Natural killer cell treated with Interleukin-12 subunit alpha and Interleukin-12 subunit beta and Interleukin-15 and Interleukin-18, amount 100 ng/mL, for 72 hours (primary cell): ENCODE results near the gene TTC23L. TPM values are rescaled to one million over a fixed set of nuclear protein-coding genes. Genes with fewer than 3 reads are reported as not detected.
A peak's percentile ranks its signal among the peaks of the same experiment; 100 is the strongest.

Experiments
- ATAC-seq, 2 donors: fragments of 150-1000 bp; cut with Tn5 transposase in 1 of 2; sonication (Bioruptor Pico), chemical (Tn5 transposase) in 1 of 2; 2 replicates each; pipeline ENCODE4 v1.10.0; 2021
- DNase-seq: peaks from one replicate; pipeline ENCODE4 v3.0.0; 2022; ENCODE audit warnings: low spot score
- H3K27ac Mint-ChIP-seq, 2 donors: 1 replicate in 1 of 2; 2 replicates in 1 of 2; pipeline ENCODE4 v1.8.0; 2022; ENCODE audit warnings: mixed read lengths in 2 of 2, mild to moderate bottlenecking in 1 of 2, moderate library complexity in 1 of 2
- H3K27me3 Mint-ChIP-seq, 2 donors: 1 replicate in 1 of 2; 2 replicates in 1 of 2; pipeline ENCODE4 v1.8.0; 2022; ENCODE audit warnings: mixed read lengths in 2 of 2
- H3K36me3 Mint-ChIP-seq: one replicate; pipeline ENCODE4 v1.8.0; 2022; ENCODE audit warnings: mixed read lengths
- H3K4me1 Mint-ChIP-seq, 2 donors: 1 replicate in 1 of 2; 2 replicates in 1 of 2; pipeline ENCODE4 v1.8.0; 2022; ENCODE audit warnings: low read depth in 2 of 2, mixed read lengths in 2 of 2, mild to moderate bottlenecking in 1 of 2
- H3K4me3 Mint-ChIP-seq: one replicate; pipeline ENCODE4 v1.8.0; 2022; ENCODE audit warnings: mixed read lengths
- H3K9me3 Mint-ChIP-seq: 2 replicates; pipeline ENCODE4 v1.8.0; 2022; ENCODE audit warnings: mixed read lengths
- total RNA-seq, 2 donors: library from RNA; stranded (reverse); gene quantifications; one replicate each; pipeline ENCODE4 v1.2.3, GENCODE V29; 2022

The TTC23L gene
- total RNA-seq, 2 donors from 2014 or later: not detected

DNA sequence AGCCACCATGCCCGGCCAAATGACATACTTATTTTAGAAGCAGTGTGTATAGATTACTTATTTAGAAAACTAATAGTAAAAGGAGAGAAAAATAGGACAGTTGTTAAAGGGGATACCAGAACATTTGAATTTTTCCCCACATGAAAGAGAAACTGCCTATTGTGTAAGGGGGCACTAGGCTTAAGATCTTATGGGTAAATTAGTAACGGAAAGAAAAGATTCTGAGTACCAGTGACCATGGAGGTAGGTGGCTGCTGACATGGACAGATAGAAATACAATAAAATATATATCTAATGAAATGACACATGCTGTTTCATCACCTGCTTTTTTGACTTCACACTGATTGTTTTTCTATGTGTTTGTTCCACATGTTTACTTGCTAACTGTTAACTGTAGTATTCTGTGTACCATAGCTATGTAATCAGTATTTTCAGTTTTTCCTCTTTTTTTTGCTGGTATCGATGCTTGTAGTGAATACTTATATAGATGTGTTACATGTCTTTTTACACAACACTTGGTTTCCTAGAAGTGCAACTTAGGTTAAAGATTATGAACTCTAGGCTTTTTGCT, 87.4 kb downstream of the TTC23L start:
- Mint-ChIP-seq H3K4me3 (no peak overlapping the region), H3K4me1 (peaks cover 16 to 27% of the 10 kb centered on the region in 2 donors), H3K27me3 (no peaks in the 10 kb centered on the region), H3K36me3 (peaks cover 20% of the 10 kb centered on the region), H3K9me3 (no peaks in the 10 kb centered on the region), H3K27ac (no peak overlapping the region)
- ATAC-seq (no peak), DNase-seq (no peak)

DNA sequence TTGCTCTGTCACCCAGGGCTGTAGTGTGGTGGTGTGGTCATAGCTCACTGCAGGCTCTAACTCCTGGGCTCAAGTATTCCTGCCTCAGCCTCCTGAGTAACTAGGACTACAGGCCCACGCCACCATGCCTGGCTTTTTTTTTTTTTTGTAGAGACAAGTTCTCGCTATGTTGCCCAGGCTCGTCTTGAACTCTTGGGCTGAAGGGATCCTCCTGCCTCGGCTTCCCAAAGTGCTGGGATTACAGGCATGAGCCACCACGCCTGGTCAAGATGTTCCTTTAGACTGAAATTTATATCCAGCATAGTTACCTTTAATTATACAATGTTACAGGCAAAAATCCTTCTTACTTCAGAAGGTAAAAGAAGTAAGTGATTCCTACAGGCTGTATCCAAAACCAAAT, 88.8 kb downstream of the TTC23L start:
- peaks cover 16% of the 10 kb centered on the region for H3K36me3 Mint-ChIP-seq
- peaks cover 20 to 28% of the 10 kb centered on the region in 2 donors for H3K4me1 Mint-ChIP-seq
- H3K27ac Mint-ChIP-seq: no peak overlapping the region
- H3K9me3 Mint-ChIP-seq: no peaks in the 10 kb centered on the region
- no peak for ATAC-seq
- H3K4me3 Mint-ChIP-seq: no peak overlapping the region
- no peak for DNase-seq
- H3K27me3 Mint-ChIP-seq: no peaks in the 10 kb centered on the region

DNA sequence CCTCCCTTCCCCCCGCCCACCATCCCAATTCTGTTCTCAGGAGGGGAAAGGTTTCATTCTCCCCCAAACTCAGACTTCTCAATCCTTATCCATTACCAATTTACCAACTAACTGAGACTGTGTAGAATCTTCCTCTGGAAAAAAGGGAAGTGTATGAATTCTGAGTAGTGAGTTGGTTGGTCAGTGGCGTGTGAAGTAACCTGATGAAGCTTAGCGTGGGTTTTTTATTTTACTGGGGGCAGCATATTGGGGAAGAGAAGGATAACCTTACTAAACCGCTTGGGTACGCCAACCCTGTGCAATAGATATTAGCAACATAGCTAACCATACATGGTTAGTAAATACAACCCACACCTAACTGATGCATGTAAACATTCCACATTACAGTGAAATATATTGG, 89.3 kb downstream of the TTC23L start:
- ATAC-seq (no peak), DNase-seq (no peak)
- Mint-ChIP-seq H3K4me3 (no peak overlapping the region), H3K27me3 (no peaks in the 10 kb centered on the region), H3K4me1 (peaks cover 20 to 28% of the 10 kb centered on the region in 2 donors), H3K36me3 (peaks cover 14% of the 10 kb centered on the region), H3K9me3 (no peaks in the 10 kb centered on the region), H3K27ac (no peak overlapping the region)

DNA sequence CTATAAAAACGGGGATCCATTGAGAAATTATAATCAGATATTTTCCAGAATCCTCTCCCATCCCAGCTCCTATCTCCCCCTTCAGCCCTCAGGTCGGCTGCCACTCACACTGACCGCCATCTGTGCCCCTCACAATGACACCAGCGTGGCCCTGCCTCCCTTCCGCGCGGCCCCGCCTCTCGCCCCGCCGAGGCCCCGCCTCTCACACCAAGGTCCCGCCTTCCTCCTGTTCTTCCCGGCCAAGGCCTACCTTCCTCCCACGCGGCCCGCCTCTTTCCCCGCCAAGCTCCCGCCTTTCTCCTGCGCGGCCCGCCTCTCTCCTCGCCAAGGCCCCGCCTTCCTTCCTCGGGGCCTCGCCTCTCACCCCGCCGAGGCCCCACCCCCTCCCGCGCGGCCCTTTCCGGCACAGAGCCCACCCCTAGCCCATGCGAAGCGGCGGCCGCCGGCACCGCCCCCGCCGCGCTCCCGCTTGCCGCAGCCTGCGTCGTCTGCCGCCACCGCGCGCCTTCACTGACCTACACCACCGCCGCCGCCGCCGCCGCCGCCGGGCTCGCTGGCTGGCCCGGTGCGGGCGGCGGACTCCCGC, 90.3 kb downstream of the TTC23L start, which contains the start of gene DNAJC21:
DNAJC21 (plus strand) TSS at position 426 of the 586 bp plus-strand sequence. CDS start 261 bp downstream, outside the sequence.
- Mint-ChIP-seq H3K27ac (peak within 1 kb of the TSS; percentile 79 to 97), H3K4me1 (peaks cover 20 to 29% of the 10 kb centered on the region in 2 donors), H3K9me3 (no peaks in the 10 kb centered on the region), H3K4me3 (peak within 1 kb of the TSS; percentile 74), H3K27me3 (no peaks in the 10 kb centered on the region), H3K36me3 (peaks cover 8% of the 10 kb centered on the region)
- peak; percentile 98 for ATAC-seq
- peak; percentile 99 for DNase-seq

DNA sequence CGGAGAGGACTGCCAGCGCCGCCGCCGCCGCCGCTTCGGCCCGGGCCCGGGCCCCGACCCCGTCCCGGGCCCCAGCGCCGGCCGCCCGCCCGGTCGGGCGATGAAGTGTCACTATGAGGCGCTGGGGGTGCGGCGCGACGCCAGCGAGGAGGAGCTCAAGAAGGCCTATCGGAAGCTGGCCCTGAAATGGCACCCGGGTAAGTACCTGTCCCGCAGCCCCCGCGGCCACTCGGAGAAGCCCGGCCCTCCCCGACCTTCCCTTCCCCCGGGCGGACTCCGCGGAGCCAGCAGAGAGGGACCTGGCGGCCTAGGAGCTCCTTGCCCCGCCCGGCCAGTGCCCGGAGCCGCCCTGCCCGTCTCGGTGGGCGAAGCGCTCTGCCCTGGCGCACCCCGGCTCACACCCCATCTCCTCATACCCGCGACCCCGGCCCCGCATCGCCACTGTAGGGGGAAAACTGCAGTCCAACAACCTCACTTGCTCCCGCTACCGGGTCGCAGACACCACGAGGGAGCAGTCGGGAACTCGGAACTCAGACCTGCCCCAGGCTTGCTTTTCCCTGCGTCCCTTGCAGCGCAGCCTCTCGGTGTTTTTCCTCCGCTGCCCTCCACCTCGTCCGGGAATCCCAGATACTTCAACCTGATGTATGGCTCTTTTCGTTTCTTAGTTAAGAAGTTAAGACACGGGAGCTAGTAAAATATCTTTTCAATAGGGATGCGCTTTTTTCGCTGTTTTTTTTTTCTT, 90.9 kb downstream of the TTC23L start:
- DNase-seq: peak; percentile 91
- no peaks in the 10 kb centered on the region for H3K27me3 Mint-ChIP-seq
- H3K36me3 Mint-ChIP-seq: peaks cover 7% of the 10 kb centered on the region
- H3K9me3 Mint-ChIP-seq: no peaks in the 10 kb centered on the region
- peaks cover 20 to 30% of the 10 kb centered on the region in 2 donors for H3K4me1 Mint-ChIP-seq
- H3K27ac Mint-ChIP-seq: peak overlapping the region; percentile 79 to 97
- peak; percentile 83 to 84 for ATAC-seq
- H3K4me3 Mint-ChIP-seq: peak overlapping the region; percentile 74

DNA sequence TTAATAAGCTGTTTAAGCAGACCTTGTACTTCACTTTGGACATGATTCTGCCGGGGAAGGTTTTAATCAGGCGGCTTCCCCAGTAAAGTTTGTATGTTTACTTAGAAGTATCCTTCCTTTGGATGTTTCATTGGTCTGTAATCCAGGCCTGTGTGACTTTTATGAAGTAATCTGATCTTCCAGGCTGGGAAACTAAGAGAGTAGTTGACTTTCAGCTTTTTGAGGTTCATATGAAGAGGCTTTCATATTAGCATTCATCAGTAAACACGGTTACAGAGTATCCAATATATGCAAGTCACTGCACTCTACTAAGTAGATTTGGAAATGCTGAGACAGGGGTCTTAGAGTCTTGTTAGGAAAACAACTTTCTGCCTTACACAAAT, 91.5 kb downstream of the TTC23L start:
- Mint-ChIP-seq H3K27me3 (no peaks in the 10 kb centered on the region), H3K27ac (peak overlapping the region; percentile 79 to 97), H3K36me3 (peaks cover 2% of the 10 kb centered on the region), H3K4me1 (peaks cover 20 to 32% of the 10 kb centered on the region in 2 donors), H3K4me3 (peak overlapping the region; percentile 74), H3K9me3 (no peaks in the 10 kb centered on the region)
- ATAC-seq: no peak
- no peak for DNase-seq

DNA sequence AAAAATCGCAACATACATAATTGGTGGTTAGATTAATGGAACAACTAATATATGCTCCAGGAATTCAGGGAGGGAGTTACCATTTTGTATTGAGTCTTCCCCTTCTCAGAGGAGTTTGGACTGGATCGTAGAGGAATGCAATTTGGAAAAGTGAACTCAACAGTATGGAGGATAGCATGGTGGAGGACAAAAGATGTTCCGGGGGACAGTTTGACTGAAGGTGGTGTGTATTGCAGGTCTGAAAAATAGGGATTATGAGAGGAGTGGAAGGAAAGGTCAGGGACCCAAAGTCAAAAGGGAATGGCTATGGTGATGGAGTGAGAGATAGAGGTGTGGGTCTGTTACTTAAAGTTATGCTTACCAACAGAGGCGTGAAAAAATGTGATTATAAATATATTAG, 91.9 kb downstream of the TTC23L start:
- ATAC-seq (no peak), DNase-seq (no peak)
- peak overlapping the region; percentile 79 to 97 for H3K27ac Mint-ChIP-seq
- no peaks in the 10 kb centered on the region for H3K27me3 Mint-ChIP-seq
- H3K36me3 Mint-ChIP-seq: no peaks in the 10 kb centered on the region
- H3K4me3 Mint-ChIP-seq: peak overlapping the region; percentile 74
- peaks cover 20 to 32% of the 10 kb centered on the region in 2 donors for H3K4me1 Mint-ChIP-seq
- H3K9me3 Mint-ChIP-seq: no peaks in the 10 kb centered on the region

DNA sequence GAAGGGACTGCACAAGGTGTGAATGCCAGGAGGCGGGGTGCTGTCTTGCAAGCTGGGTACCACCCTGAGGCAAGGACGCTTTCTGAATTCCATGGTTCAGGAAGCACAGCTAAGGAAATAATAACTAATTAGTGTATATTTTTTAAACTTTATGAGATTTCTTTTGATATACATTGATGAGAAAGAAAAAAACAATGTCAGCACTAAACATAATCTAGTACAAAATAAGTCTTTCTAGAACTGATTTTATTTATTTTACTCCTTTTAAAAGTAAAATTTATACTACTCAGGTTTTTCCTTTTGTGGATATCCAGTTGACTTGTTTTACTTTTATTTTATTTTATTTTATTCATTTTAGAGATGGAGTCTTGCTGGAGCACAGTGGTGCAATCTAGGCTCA, 94.0 kb downstream of the TTC23L start:
- Mint-ChIP-seq H3K27ac (no peak overlapping the region), H3K27me3 (no peaks in the 10 kb centered on the region), H3K9me3 (no peaks in the 10 kb centered on the region), H3K4me3 (no peak overlapping the region), H3K4me1 (peaks cover 20 to 32% of the 10 kb centered on the region in 2 donors), H3K36me3 (peaks cover 7% of the 10 kb centered on the region)
- DNase-seq (no peak), ATAC-seq (no peak)

DNA sequence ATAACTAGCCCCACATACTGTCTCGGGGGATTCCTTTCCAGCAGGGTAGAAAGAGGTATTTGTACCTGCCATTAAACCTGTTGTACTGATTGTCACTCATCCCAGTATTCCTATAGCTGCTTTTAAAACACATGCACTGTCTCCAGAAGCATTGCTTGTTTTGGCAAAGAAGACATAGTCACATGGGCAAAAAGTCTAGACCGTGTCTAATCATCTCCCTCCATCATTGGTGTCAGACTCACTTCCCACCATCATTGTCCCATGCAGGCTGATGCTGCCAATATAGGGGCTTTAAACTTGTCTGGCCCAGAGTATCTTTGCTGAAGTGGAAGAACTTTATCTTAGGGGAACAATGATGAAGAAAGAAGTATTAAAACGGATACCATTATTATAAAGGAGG, 103.0 kb downstream of the TTC23L start:
- Mint-ChIP-seq H3K27ac (no peak overlapping the region), H3K36me3 (peaks cover 35% of the 10 kb centered on the region), H3K4me1 (no peaks in the 10 kb centered on the region), H3K27me3 (no peaks in the 10 kb centered on the region), H3K4me3 (no peak overlapping the region), H3K9me3 (no peaks in the 10 kb centered on the region)
- DNase-seq (no peak), ATAC-seq (no peak)

DNA sequence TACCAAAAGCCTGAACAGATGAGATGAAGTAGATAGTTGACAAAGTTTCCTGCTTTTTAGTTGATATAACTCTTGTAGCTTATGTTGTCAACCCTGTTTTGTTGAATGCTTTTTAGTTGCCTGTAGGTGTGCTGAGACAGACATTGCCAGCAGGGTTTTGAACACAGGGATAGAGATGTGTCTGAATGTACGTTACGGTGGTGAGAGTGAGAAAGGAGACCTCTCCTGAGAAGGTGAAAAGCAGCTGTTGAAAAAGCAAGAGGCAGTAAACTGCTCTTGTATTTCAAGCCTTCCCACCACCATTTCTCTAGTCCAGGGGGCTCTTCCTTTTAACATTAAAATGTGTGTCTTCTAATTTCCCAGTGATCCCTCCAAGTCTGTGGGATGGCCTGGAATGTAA, 105.1 kb downstream of the TTC23L start:
- H3K36me3 Mint-ChIP-seq: peaks cover 29% of the 10 kb centered on the region
- no peak overlapping the region for H3K27ac Mint-ChIP-seq
- H3K9me3 Mint-ChIP-seq: no peaks in the 10 kb centered on the region
- ATAC-seq: no peak
- no peaks in the 10 kb centered on the region for H3K4me1 Mint-ChIP-seq
- no peak overlapping the region for H3K4me3 Mint-ChIP-seq
- DNase-seq: no peak
- H3K27me3 Mint-ChIP-seq: no peaks in the 10 kb centered on the region

DNA sequence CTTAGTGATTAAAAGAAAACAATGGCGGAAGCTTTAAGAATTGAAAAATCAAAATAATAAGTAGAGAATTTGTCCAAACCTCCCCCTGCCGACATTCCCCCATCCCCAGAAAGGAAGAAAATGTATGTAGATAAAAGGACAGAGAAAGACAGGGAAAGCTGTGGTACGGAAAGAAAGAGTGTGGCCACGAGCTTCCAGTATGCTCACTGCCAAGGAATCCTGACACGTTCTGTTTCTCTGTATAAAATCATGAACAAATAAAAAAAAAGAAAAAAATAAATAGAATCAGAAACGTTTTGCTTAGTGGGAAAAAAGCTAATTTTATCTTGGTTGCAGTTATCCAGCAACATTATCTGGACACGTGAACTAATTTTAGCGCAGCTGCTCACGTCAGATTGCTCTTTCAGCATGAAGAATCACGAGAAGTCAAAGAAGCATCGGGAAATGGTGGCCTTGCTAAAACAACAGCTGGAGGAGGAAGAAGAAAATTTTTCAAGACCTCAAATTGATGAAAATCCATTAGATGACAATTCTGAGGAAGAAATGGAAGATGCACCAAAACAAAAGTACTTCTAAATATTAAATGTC, 105.6 kb downstream of the TTC23L start:
- Mint-ChIP-seq H3K36me3 (peaks cover 34% of the 10 kb centered on the region), H3K27me3 (no peaks in the 10 kb centered on the region), H3K4me3 (no peak overlapping the region), H3K4me1 (no peaks in the 10 kb centered on the region), H3K27ac (no peak overlapping the region), H3K9me3 (no peaks in the 10 kb centered on the region)
- ATAC-seq (no peak), DNase-seq (no peak)
